NB4 (cell line): ENCODE measurements around the gene REN.

Experiments used
- DNase-seq: peaks from one replicate; pipeline ENCODE4 v3.0.0; 2010; ENCODE audit warnings: low read depth
- H3K4me3 ChIP-seq: one replicate; pipeline ENCODE4 v1.5.1; 2011; ENCODE audit warnings: mild to moderate bottlenecking, low read depth, low read length, moderate library complexity
- CTCF ChIP-seq: IDR thresholded peaks from one replicate; pipeline ENCODE4 v1.5.1; 2012; ENCODE audit warnings: low read depth, low read length
- MAX ChIP-seq: IDR thresholded peaks from 2 replicates; pipeline ENCODE4 v1.6.1; 2011; ENCODE audit warnings: low read depth, low read length
- MYC ChIP-seq: IDR thresholded peaks from 2 replicates; pipeline ENCODE4 v1.6.1; 2011; ENCODE audit warnings: low read depth, low read length
- POLR2A ChIP-seq: IDR thresholded peaks from 2 replicates; pipeline ENCODE4 v1.6.1; 2011; ENCODE audit warnings: mild to moderate bottlenecking; ENCODE audit not compliant: insufficient read length; ENCODE audit errors: extremely low read depth

REN gene

GRCh38 chr1:204114606-204115005 is 51.5 kb downstream of the REN start:
- peak; percentile 60 for DNase-seq
- no peak for TF ChIP-seq MYC
- TF ChIP-seq MAX, result no peak
- TF ChIP-seq CTCF, result no peak
- no peak for TF ChIP-seq POLR2A
- H3K4me3 ChIP-seq, result no peak overlapping the region

GRCh38 chr1:204113896-204114295 is 52.2 kb downstream of the REN start:
- H3K4me3 ChIP-seq, result no peak overlapping the region
- TF ChIP-seq MAX (no peak), CTCF (no peak), POLR2A (no peak), MYC (no peak)
- no peak for DNase-seq

GRCh38 chr1:204112876-204113730 is 53.0 kb downstream of the REN start:
- TF ChIP-seq CTCF, result no peak
- TF ChIP-seq MAX, result no peak
- no peak for TF ChIP-seq POLR2A
- no peak for TF ChIP-seq MYC
- DNase-seq, result no peak
- H3K4me3 ChIP-seq, result no peak overlapping the region

- TF ChIP-seq CTCF, result no peak
- TF ChIP-seq MYC, result no peak
- no peak for TF ChIP-seq MAX
- TF ChIP-seq POLR2A, result no peak
- no peak for DNase-seq
- H3K4me3 ChIP-seq, result no peak overlapping the region
Measured at GRCh38 chr1:204110894-204111633, 55.1 kb downstream of the REN start.

- DNase-seq, result no peak
- H3K4me3 ChIP-seq, result no peak overlapping the region
- no peak for TF ChIP-seq CTCF
- TF ChIP-seq MYC, result no peak
- TF ChIP-seq MAX, result no peak
- no peak for TF ChIP-seq POLR2A
Measured at GRCh38 chr1:204108312-204109141, 57.6 kb downstream of the REN start.
